Activated T-cell treated with anti-CD3 and anti-CD28 coated beads, Interleukin-2, amount 50 U/mL, for 24 hours (primary cell): Measurements from ENCODE around the gene ULK4.
"Not testable (repeated sequence)": the region's sequence is repeated elsewhere in the genome, so short reads cannot be mapped to it uniquely, and the experiment has no call there.

Experiments
- DNase-seq: peaks from one replicate; pipeline ENCODE4 v3.0.0-alpha.2; 2020
- H3K27ac Mint-ChIP-seq: 2 replicates; pipeline ENCODE4 v1.8.0; 2020; ENCODE audit warnings: mild to moderate bottlenecking, mixed read lengths
- H3K27me3 Mint-ChIP-seq: 2 replicates; pipeline ENCODE4 v1.8.0; 2020; ENCODE audit warnings: mixed read lengths
- H3K36me3 Mint-ChIP-seq: 2 replicates; pipeline ENCODE4 v1.8.0; 2020; ENCODE audit warnings: low read depth, mixed read lengths
- H3K4me1 Mint-ChIP-seq: 2 replicates; pipeline ENCODE4 v1.8.0; 2020; ENCODE audit warnings: low read depth, mixed read lengths
- H3K4me3 Mint-ChIP-seq: 2 replicates; pipeline ENCODE4 v1.8.0; 2020; ENCODE audit warnings: mild to moderate bottlenecking, moderate library complexity, mixed read lengths
- H3K9me3 Mint-ChIP-seq: 2 replicates; pipeline ENCODE4 v1.8.0; 2020; ENCODE audit warnings: mixed read lengths

The ULK4 gene

GRCh38 chr3:41653571-41654239 is 308.2 kb downstream of the ULK4 start:
- no peak for DNase-seq
- H3K4me1 Mint-ChIP-seq, result no peaks in the 10 kb centered on the region
- no peak overlapping the region for H3K4me3 Mint-ChIP-seq
- H3K27me3 Mint-ChIP-seq, result no peaks in the 10 kb centered on the region
- H3K36me3 Mint-ChIP-seq, result peaks cover under 1% of the 10 kb centered on the region
- no peak overlapping the region for H3K27ac Mint-ChIP-seq
- no peaks in the 10 kb centered on the region for H3K9me3 Mint-ChIP-seq

DNA sequence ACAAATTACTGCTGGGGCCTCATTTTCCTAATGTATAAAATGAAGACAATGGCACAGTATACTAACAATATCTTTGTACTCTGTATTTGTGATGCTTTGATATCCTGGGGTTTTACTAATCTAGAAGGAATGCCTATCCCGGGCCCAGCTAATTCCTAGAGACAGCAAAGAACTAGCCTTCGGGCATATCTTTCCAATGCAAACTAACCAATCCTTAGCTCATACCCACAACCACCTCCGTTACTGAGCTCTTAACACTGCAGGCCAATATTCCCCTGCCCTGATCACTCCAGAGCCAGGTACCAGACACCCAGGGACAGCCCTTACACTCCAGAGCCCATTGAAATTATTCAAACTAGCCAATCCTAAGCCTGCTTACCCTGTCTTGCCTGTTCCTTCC is 309.0 kb downstream of the ULK4 start:
- H3K36me3 Mint-ChIP-seq, result peaks cover 4% of the 10 kb centered on the region
- H3K4me1 Mint-ChIP-seq, result no peaks in the 10 kb centered on the region
- peaks cover 3% of the 10 kb centered on the region for H3K9me3 Mint-ChIP-seq
- no peak for DNase-seq
- no peak overlapping the region for H3K4me3 Mint-ChIP-seq
- H3K27me3 Mint-ChIP-seq, result no peaks in the 10 kb centered on the region
- H3K27ac Mint-ChIP-seq, result no peak overlapping the region

DNA sequence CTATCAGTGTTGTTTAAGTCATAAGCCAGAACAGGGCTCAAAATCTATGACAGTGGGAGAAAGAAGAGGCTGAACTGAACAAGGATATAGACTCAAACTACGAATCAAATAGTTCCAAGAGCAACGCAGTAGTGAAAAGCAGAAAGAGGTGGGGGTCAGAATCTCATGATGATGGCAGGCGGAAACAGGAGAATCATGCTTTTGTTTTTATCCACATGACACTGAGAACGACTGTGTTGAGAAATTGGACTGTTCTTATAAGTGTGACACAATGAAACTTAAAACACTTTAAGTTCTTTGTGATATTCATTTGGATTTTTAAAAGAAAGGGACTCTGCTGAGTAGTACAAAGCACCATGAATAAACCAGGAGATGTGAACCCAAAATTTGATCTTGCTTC is 309.4 kb downstream of the ULK4 start:
- H3K4me3 Mint-ChIP-seq, result no peak overlapping the region
- H3K27ac Mint-ChIP-seq, result no peak overlapping the region
- no peaks in the 10 kb centered on the region for H3K27me3 Mint-ChIP-seq
- no peak for DNase-seq
- peaks cover 4% of the 10 kb centered on the region for H3K36me3 Mint-ChIP-seq
- no peaks in the 10 kb centered on the region for H3K4me1 Mint-ChIP-seq
- H3K9me3 Mint-ChIP-seq, result peaks cover 3% of the 10 kb centered on the region

DNA sequence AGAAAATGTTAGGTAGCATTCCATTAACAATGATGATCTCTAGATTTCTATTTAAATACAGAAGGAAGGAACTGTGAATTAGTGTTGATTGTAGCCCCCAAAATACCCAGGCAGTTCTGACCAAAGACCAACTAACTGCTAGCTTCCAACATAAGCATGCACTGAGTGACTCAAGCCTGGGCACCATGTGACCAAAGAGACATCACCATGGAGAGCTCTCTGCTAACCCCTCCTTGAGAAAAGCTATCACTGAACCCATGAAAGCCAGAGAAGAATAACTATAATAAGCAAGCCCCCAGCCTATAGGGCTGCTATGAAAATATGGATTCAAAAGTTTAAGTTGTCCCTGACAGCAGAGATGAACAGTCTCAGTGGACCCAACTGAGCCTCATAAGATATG is 310.2 kb downstream of the ULK4 start:
- no peaks in the 10 kb centered on the region for H3K4me1 Mint-ChIP-seq
- peaks cover 3% of the 10 kb centered on the region for H3K9me3 Mint-ChIP-seq
- DNase-seq, result no peak
- peaks cover 4% of the 10 kb centered on the region for H3K36me3 Mint-ChIP-seq
- H3K27me3 Mint-ChIP-seq, result no peaks in the 10 kb centered on the region
- no peak overlapping the region for H3K4me3 Mint-ChIP-seq
- H3K27ac Mint-ChIP-seq, result no peak overlapping the region

GRCh38 chr3:41650406-41650805 is 311.5 kb downstream of the ULK4 start:
- Mint-ChIP-seq H3K4me1 (no peaks in the 10 kb centered on the region), H3K36me3 (peaks cover 4% of the 10 kb centered on the region), H3K9me3 (peaks cover 3% of the 10 kb centered on the region), H3K4me3 (no peak overlapping the region), H3K27me3 (no peaks in the 10 kb centered on the region), H3K27ac (no peak overlapping the region)
- DNase-seq, result no peak

DNA sequence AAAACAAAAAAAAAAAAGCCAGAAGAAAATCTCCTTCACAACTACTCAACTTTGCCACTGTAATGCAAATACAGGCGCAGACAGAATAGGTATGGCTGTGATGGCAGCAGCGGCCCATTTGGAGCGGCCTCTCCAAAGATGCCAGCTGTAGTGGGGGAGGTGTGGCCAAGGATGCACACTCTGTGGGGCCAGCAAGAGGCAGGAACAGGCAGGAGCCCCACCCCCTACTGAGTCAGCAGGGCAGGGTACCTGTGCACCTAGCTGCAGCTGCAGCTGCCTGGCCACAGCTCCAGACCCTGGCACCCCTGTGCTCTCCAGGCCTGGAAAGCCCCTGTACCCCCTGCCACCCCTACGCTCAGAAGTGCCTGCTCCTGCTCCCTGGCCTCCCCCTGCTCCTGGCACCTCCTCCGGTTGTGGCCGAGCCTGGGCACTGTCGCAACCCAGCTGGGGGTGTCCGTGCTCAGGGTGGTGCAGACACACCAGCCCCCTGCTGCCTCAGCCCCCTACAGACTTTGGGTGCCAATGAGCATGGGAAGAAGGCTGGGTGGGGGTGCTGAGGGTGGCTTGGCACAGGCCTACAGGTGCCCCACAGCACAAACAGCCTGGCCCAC is 312.7 kb downstream of the ULK4 start:
- DNase-seq, result no peak
- Mint-ChIP-seq H3K27ac (no peak overlapping the region), H3K4me1 (no peaks in the 10 kb centered on the region), H3K36me3 (peaks cover 4% of the 10 kb centered on the region), H3K9me3 (peaks cover 3% of the 10 kb centered on the region), H3K4me3 (no peak overlapping the region), H3K27me3 (no peaks in the 10 kb centered on the region)

- not testable (repeated sequence) for H3K27me3 Mint-ChIP-seq, H3K36me3 Mint-ChIP-seq, DNase-seq, H3K4me3 Mint-ChIP-seq, H3K27ac Mint-ChIP-seq, H3K4me1 Mint-ChIP-seq, H3K9me3 Mint-ChIP-seq
Measured at GRCh38 chr3:41647730-41648129, 314.2 kb downstream of the ULK4 start.

- H3K4me3 Mint-ChIP-seq, result no peak overlapping the region
- DNase-seq, result no peak
- no peaks in the 10 kb centered on the region for H3K36me3 Mint-ChIP-seq
- no peaks in the 10 kb centered on the region for H3K4me1 Mint-ChIP-seq
- H3K9me3 Mint-ChIP-seq, result no peaks in the 10 kb centered on the region
- H3K27ac Mint-ChIP-seq, result no peak overlapping the region
- H3K27me3 Mint-ChIP-seq, result no peaks in the 10 kb centered on the region
Measured at GRCh38 chr3:41640076-41640475, 321.8 kb downstream of the ULK4 start.

DNA sequence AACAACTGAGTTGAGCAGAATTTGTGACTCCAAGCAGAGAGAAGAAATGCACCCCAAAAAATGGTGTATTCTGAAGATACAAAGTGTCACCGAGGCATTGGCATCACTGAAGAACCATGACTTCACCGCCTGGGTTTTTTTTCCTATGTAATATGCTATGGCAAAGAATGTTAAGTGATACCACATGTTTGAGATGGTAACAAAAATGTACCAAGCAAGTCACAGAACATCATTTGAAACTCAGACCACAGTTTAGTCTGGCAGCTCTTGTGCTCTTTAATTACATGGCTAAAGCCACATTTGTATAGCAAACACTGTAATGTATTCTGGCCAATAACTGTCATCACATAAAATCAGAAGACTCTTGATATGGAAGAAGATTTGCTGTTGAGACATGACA is 323.5 kb downstream of the ULK4 start:
- DNase-seq, result no peak
- no peaks in the 10 kb centered on the region for H3K9me3 Mint-ChIP-seq
- H3K27ac Mint-ChIP-seq, result no peak overlapping the region
- H3K27me3 Mint-ChIP-seq, result no peaks in the 10 kb centered on the region
- no peak overlapping the region for H3K4me3 Mint-ChIP-seq
- no peaks in the 10 kb centered on the region for H3K36me3 Mint-ChIP-seq
- no peaks in the 10 kb centered on the region for H3K4me1 Mint-ChIP-seq

GRCh38 chr3:41632700-41633099 is 329.2 kb downstream of the ULK4 start:
- no peaks in the 10 kb centered on the region for H3K36me3 Mint-ChIP-seq
- no peak overlapping the region for H3K27ac Mint-ChIP-seq
- DNase-seq, result no peak
- no peaks in the 10 kb centered on the region for H3K9me3 Mint-ChIP-seq
- H3K4me3 Mint-ChIP-seq, result no peak overlapping the region
- H3K27me3 Mint-ChIP-seq, result no peaks in the 10 kb centered on the region
- no peaks in the 10 kb centered on the region for H3K4me1 Mint-ChIP-seq

GRCh38 chr3:41630708-41631107 is 331.2 kb downstream of the ULK4 start:
- Mint-ChIP-seq H3K4me3 (no peak overlapping the region), H3K9me3 (no peaks in the 10 kb centered on the region), H3K27ac (no peak overlapping the region), H3K4me1 (no peaks in the 10 kb centered on the region), H3K27me3 (no peaks in the 10 kb centered on the region), H3K36me3 (no peaks in the 10 kb centered on the region)
- DNase-seq, result no peak

- DNase-seq, result no peak
Measured at GRCh38 chr3:41629986-41630385, 331.9 kb downstream of the ULK4 start.

DNA sequence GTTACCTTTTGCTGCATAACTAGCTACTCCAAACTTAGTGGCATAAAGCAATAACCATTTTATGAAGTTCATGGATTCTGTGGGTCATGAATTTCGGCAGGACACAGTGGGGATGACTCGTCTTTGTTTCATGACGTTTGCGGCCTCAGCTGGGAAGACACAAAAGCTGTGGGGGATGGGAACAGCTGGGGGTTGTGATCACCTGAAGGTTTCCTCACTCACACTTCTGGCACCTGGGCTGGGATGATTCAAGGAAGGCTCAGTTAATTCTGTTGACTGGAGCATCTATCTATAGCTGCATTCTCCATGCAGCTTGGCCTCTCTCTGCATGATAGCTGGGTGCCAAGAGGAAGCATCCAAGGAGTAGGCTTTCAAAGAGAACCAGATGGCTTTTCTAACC is 332.8 kb downstream of the ULK4 start:
- H3K27me3 Mint-ChIP-seq, result no peaks in the 10 kb centered on the region
- H3K36me3 Mint-ChIP-seq, result no peaks in the 10 kb centered on the region
- H3K27ac Mint-ChIP-seq, result no peak overlapping the region
- no peak overlapping the region for H3K4me3 Mint-ChIP-seq
- no peaks in the 10 kb centered on the region for H3K4me1 Mint-ChIP-seq
- H3K9me3 Mint-ChIP-seq, result no peaks in the 10 kb centered on the region
- no peak for DNase-seq

More at GRCh38 chr3:41629986-41630385, 331.9 kb downstream of the ULK4 start:
- H3K27ac Mint-ChIP-seq, result no peak overlapping the region
- no peaks in the 10 kb centered on the region for H3K36me3 Mint-ChIP-seq
- no peaks in the 10 kb centered on the region for H3K9me3 Mint-ChIP-seq
- H3K4me1 Mint-ChIP-seq, result no peaks in the 10 kb centered on the region
- no peaks in the 10 kb centered on the region for H3K27me3 Mint-ChIP-seq
- no peak overlapping the region for H3K4me3 Mint-ChIP-seq

- no peak for DNase-seq
- Mint-ChIP-seq H3K36me3 (no peaks in the 10 kb centered on the region), H3K9me3 (no peaks in the 10 kb centered on the region), H3K27me3 (no peaks in the 10 kb centered on the region), H3K27ac (no peak overlapping the region), H3K4me3 (no peak overlapping the region), H3K4me1 (no peaks in the 10 kb centered on the region)
Measured at GRCh38 chr3:41627477-41628087, 334.3 kb downstream of the ULK4 start.

DNA sequence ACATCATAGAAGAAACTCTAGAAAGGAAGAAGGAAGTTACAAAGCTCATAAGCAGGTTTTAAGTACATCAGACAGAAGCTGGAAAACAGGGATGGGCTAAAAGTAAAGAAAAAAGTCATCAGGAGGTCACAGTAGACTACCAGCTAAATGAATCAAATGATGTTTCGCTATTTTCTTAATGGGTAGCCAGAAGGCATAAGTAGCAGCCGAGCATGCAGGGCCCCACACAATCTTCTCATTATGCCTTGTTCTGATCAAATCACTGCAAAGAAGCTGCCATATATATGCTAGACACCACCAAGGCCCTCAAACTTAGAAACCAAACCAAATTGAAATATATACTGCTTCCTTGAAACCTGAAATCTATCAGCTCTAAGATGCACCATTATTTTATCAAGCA is 349.1 kb downstream of the ULK4 start:
- no peaks in the 10 kb centered on the region for H3K27me3 Mint-ChIP-seq
- no peak overlapping the region for H3K4me3 Mint-ChIP-seq
- H3K36me3 Mint-ChIP-seq, result peaks cover 1% of the 10 kb centered on the region
- no peaks in the 10 kb centered on the region for H3K9me3 Mint-ChIP-seq
- no peak for DNase-seq
- H3K4me1 Mint-ChIP-seq, result peaks cover 16% of the 10 kb centered on the region
- no peak overlapping the region for H3K27ac Mint-ChIP-seq
